GM19455 (cell line): ENCODE results near the gene CRYBG2.
"Not testable (repeated sequence)": the region's sequence is repeated elsewhere in the genome, so short reads cannot be mapped to it uniquely, and the experiment has no call there.

Experiments used
- ATAC-seq: cut with Tn5 transposase; IDR thresholded peaks from one replicate; pipeline ENCODE4 v1.9.1; 2021; ENCODE audit not compliant: unreplicated experiment

The CRYBG2 gene, protein sequence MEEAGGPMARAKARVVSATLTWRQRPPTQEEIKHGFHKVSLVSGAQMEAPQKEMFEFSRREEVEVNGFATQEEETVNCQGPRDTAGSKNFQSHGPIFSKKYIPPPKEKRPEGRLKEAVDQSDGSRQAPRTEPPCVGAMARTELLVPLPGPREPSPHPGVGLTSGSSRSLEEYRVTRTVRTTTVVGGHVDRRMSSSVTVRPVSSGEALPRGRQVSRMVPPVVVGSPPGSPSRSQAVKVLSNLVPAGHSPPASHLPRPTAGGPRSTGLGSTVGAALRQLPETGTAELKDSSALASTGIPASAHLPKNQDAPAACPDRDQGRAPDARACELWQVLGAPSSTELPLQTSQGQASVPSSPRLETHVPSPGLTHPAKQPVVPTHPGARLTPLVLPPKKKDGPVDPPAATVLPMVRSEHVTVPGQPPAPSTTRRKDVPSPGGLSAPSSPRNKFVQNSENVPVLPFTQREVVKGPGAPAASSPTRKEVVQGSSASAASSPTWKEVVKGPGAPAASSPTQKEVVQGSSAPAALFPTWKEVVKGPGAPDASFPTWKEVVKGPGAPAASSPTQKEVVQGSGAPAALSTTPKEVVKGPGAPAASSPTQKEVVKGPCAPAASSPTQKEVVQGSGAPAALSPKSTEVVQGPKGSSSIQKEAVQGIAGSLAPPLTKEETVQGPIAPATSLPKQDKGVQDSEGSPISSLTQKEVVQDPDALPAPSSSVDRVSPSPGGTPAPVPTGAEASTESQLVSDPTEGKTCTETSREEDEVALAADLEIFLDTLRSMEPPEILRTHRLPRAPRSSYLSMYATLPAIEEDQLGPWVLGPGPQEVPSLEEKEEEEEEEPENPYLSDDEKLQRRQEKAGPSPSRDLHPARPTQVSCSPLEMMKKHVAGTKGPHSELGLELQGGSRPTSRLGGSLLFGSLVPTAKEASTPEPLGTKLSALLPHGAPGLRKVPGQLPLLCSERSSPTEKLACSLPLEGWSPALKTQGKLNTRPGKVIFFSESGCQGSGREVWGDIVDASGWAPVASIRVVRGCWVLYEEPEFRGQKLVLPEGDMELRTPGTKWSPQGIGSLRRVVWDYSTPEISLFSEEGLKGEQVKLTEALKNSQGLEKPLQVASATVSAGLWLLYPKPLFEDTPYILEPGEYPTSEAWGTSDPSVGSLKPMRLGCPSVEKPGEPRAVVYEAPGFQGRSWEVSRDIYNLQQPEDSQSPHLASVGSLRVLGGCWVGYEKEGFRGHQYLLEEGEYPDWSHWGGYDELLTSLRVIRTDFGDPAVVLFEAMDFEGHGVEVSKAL (N-terminal part only)

DNA sequence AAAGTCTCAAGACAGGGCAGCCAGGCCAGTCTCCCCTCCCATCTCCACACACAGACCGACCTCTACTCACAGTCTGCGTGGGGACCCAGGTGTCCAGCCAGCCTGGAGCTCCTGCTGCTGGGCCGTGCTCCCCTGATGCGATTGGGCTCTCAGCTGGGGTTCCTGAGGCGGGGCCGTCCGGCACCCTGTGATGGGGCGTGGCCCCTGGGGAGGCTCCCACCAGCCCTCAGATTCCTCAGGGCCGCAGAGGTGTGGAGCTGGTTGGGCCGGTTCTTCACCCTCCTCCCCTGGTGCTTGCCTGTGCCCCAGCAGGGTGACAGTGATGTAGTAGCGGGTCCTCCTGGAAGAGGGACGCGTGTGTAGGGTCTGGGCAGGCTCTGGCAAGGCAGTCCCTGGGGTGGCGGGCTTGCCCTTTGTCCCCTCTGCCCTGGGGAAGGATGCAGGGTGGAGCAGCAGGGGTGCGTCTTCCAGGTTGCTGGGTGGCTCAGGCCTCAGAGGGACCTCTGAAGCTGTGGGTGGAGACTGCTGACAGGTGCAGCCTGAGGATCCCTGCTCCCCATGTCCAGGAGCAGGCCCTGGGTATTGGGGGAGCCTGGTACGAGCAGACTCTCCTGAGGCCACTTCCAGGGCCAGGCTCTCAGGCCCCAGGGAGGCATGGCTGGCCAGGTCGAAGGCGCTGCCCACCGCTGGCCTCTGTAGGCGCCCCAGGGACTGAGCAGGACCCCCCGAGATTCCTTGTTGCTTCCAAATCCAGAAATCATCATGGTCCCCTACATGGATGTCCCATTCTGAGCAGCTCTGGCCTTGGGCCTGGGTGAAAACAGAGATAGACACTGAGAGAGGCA lies at the start of gene CRYBG2:
Gene CRYBG2 (minus strand): TSS at position 155 of the 845 bp plus-strand sequence. CDS start 7,473 bp downstream, outside the sequence.
- ATAC-seq = no peak

DNA sequence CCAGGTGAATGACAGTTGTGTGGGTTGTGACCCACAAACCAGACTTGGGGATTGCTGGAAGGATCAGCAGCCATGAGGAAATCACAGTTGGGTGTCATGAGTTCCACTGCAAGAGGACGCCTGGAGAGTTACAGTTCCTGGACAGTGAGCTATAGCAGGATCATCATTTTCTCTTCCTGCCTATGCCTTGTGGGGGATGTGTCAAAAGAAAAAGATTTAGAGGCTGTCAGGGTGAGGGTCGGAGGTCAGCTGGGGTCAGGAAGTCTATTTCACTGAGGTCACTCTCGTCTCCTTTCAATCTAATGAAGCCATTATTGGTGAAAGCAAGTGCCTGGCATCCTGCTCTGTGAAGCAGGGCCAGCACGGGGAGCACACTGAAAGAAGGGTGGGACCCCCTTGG lies 49.7 kb upstream of the CRYBG2 start:
- no peak for ATAC-seq

DNA sequence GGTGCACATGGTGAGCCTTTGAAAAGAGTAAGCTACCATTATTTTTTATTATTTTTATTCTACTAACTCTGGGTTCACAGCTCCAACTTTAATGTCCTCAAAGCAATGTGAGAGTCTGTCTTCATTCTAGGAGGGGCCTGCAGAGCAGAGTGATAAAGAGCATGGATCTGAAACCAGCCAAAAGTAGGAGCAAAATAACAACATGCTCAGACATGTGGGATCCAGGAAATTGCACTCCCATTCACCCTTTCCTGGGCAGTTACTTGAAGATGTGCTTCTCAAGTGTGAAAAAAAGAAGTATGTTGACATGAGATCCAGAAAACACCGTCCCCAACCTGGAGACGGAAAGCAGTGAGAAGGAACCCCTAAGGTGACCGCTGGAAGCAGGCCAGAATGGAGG lies 48.0 kb upstream of the CRYBG2 start:
- no peak for ATAC-seq

DNA sequence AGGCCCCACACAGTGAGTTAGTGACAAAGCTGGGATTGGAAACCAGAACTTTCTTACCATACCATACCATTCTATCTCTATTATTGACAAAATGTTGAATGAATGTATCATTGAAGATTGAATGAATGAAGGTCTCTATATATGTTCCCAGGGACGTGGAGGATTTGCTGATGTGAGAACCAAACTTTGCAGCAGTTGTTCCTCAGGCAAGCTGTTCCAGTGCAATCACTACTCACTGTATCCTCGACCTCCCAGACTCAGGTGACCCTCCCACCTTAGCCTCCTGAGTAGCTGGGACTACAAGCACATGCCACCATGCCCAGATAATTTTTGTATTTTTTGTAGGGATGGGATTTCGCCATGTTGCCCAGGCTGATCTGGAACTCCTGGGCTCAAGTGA lies 45.1 kb upstream of the CRYBG2 start:
- no peak for ATAC-seq

DNA sequence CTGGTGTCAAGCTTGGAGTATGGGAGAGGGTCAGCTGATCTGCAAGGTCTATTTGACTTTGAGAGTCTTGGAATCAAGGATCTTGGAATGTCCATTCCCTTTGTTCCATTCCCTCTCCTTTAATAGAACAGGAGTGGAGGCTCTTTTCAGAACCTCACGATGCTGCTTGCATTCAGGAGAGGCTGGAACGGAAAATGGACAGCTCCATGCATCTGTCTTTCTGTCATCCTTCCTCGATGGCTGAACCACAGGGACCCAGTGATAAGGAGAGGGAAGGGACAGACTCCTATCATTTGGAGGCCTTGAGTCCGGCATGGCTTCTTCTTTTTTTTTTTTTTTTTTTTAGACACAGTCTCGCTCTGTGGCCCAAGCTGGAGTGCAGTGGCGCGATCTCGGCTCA lies 41.8 kb upstream of the CRYBG2 start:
- ATAC-seq = no peak

DNA sequence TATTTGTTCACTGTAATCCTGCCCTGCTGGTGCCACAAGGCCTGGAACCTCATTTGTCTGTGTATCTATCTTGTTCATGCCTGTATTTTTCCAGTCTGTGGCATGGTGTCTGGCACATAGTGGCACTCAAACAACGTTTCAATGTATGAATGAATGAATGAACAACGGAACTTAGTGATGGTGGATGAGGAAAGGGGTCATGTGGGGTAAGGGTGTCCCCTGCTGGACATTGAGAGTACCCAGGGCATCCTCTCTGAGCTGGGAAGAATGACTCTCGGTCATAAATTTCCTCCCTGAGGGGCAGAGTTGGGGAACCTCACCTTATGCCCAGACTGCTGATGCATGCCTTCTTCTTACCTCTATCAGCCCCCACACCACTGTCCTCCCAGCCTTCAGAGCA lies 37.5 kb upstream of the CRYBG2 start:
- ATAC-seq = no peak

DNA sequence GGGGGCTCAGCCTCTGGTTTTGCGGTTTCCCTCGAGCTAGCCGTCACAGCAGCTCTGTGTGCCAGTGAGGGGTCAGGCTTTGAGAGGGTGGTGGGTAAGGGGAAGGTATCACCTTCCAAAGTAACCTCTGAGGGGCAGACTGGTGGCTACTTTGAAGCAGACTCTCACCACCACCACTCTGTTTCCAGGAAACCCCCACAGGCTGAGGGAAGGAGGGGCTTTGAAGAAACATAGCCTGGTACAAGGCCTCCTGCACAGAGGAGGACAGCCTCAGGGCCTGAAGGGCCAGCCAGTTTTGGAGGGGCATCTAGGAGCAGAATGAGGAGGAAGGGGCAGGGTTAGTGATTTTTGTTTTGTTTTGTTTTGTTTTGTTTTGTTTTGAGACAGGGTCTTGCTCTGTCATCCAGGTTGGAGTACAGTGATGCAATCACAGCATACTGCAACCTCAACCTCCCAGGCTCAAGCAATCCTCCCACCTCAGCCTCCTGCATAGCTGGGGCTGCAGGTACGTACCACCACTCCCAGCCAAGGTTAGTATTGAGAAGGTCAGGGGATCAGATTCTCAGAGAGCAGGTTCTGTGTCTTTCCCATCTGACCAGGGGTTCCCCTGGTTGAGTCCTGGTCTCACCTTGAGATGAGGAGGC lies 35.8 kb upstream of the CRYBG2 start:
- ATAC-seq = no peak

DNA sequence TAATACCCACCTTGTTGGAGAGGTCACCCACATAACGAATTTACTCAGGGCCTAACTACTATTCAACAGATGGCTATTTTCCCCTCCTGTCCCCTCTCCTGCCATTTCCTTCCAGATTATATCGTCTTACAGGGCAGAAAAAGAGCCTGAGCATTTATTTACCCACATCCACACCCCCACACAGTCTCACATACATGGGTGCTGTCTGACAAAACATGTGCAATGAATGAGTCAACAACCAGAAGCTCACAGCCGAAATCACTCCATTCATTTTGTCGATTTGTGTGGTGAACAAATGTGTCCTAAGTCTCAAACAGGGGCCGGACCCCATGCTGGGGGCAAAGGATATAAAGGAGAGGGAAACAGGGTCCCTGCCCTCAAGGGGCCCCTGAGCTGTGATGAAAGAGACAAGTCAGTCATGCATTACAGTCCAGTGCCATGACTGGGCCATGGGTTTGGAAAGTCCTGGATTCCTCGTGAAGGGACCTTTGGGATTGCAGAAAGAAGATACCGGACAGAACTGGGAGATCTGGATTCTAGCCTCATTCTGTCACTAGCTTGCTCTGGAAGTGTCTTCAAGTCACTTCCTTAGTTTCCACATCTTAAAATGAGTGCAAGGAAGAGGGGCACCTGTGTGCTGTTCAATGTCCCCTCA lies 35.0 kb upstream of the CRYBG2 start:
- no peak for ATAC-seq

DNA sequence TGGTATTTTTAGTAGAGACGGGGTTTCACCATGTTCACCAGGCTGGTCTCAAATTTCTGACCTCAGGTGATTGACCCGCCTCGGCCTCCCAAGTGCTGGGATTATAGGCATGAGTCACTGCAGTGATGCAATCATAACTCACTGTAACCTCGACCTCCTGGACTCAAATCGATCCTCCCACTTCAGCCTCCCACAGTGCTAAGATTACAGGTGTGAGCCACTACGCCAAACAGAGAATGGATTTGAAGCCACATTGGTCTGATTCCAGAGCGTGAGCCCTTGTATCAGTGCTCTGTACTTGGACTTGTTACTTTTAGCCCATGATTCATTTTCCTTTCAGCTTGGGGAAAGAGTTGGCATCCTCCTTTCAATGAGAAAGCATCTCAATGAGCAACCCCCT lies 33.5 kb upstream of the CRYBG2 start:
- ATAC-seq = no peak

DNA sequence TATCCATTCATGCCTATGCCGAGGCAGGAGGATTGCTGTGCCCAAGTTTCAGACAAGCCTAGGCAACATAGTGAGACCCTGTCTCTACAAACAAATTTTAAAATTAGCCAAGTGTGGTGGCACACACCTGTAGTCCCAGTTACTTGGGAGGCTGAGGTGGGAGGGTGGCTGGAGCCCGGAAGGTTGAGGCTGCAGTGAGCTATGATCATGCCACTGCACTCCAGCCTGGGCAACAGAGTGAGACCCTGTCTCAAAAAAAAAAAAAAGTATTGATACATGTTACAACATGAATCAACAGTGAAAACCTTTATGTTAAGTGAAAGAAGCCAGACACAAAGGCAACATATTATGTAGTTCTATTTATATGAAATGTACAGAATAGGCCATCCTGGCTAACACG lies 31.1 kb upstream of the CRYBG2 start:
- ATAC-seq = not testable (repeated sequence)

DNA sequence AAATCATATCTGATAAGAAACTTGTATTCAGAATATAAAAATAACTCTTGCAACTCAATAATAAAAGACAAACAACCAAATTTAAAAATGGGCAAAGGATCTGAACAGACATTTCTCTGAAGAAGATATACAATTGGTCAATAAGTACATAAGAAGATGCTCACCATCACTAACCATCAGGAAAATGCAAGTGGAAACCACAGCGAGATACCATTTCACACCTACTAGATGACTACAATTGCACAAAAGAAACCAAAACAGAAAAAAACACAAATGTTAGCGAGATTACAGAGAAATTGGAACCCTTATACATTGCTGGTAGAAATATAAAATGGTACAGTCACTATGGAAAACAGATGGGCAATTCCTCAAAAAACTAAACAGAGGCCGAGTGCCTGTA lies 30.1 kb upstream of the CRYBG2 start:
- ATAC-seq = no peak

DNA sequence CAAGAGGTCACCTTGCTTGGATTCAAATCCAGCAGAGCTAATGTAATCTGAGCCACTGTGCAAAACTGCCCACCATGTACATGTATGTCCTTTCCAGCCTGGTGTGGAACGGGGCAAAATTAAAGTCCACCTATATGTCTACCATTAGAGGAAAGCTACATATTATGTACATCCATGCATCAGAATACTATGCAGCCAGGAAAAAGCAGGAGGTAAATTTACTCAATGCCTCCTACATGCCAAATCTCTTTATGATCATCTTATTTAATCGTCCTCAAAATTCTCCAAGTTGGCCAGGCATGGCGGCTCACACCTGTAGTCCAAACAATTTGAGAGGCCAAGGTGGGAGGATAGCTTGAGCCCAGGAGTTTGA lies 24.9 kb upstream of the CRYBG2 start:
- ATAC-seq = no peak

DNA sequence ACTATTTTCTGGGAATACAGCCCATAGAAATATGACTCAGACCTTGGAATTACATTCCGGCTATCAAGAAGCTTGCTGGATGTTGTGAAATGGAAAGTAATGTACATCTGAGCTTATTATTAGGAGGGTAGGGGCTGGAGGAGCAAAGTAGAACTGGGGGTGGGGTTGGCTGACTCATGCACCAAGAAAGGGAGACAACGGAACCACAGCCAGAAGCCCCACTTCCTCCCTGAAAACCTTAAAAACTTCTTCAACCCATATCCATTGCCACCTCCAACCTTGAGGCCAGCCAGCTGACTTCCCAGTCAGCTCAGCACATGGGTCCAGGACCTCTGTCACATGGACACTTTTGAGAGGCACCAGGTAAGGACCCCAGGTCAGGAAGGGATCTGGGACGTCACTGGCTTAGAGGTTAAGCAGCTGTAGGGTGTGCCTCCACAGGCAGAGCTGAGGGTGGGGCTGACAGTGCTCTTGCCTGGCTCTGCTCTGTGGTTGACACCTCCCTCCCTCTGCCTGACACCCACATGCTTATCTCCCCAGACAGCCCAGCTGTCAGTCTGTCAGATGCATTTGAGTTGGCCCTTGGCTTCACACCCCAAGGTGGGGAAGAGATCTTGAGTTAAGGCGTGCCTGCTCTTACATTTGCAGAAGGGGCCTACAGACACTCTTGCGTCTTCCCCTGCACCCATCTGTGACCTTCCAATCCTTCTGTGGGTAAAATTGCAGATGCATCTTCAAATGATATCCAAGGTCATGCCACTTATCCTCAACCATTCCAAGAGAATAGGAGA lies 24.4 kb upstream of the CRYBG2 start:
- no peak for ATAC-seq

DNA sequence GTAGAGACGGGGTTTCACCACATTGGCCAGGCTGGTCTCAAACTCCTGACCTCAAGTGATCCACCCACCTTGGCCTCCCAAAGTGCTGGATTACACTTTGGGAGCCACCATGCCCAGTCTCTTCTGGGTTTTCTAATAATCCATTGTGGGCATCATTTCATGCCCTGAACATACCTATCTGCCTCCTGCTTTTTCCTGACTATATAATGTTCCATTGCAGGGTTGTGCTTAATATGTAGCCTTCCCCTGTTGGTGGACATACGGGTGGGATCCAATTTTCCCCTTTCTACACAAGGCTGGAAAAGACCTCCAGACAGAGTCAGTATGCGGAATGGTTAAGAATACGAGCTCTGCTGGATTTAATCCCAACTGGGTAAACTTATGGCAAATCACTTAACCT lies 22.1 kb upstream of the CRYBG2 start:
- ATAC-seq = no peak

DNA sequence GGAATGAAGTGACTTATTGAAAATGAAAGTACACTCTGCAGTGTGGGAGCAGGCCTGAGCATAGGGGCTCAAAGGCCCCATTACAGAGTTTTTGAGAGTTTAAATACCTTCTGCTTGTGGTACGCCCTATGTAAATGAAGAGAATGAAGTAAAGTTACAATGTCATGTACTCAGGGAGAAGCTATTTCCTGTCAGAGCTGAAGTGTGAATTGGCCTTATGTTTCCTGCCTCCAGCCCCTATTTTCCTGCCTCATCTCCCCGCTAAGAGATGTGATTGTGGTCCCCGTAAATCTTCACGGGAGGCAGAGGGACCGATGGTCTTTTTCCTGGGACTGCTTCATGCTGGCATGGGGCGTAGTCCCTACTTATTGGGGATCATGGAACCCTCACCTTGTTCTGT lies 21.2 kb upstream of the CRYBG2 start:
- no peak for ATAC-seq

DNA sequence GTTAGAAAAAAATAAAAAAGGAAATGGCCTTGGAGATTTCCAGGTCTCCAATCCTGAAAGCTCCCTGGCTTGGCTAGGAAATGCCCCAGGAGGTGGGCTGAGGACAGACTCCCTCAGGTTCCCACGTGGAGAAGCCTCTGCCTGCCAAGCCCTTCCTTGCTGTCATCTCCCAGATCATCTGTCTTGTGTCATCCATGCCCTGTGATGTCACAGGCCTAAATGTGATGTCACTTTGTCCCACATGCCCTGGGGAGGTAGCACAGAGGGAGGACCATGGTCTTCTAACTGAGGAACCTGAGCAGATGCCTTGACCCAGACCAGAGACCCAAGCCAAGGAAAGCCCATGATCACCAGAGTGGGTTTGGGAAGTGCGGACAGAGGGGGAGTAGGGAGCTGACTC lies 20.4 kb upstream of the CRYBG2 start:
- ATAC-seq = not testable (repeated sequence)

DNA sequence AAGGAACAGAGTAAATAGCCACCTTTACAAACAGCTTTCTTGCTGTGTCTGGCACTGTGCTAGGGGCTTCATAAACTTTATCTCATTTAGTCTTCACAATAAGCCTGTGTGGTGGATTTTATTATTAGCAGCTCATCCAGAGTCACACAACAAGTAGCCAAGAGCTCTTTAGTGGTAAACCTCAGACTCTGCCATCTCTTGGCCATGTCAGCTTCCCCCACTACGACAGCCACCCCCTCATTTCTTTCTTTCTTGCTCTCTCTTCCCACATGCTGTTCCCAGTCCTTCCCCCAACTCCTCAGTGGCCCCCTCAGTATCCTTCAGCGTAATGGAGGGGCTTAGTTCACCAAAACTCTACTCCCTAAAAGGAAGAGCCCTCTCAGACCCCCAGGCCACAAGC lies 19.9 kb upstream of the CRYBG2 start:
- no peak for ATAC-seq

DNA sequence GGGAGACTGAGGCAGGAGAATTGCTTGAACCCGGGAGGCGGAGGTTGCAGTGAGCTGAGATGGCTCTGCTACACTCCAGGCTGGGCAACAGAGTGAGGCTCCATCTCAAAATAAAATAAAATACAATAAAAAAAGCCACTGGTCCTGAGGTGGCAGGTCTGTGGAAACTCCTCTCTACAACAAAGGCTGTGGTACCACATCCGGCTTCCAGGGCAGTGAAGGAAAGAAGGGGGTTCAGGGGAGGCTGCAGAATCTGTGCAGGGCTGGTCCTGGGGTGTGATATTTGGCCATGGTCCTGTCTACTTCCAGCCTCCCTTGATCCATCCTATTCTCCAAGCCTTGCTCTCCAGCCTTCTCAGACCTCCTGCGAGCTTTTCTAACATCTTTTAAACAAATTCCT lies 19.4 kb upstream of the CRYBG2 start:
- no peak for ATAC-seq

DNA sequence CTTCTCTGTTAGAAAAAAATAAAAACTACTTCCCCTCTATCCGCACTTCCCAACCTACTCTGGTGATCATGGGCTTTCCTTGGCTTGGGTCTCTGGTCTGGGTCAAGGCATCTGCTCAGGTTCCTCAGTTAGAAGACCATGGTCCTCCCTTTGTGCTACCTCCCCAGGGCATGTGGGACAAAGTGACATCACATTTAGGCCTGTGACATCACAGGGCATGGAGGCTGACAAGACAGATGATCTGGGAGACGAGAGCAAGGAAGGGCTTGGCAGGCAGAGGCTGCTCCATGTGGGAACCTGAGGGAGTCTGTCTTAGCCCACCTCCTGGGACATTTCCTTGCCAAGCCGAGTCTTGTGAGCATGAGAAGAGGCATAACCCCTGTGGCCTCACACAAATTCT lies 18.7 kb upstream of the CRYBG2 start, which contains the start of gene ZNF683:
Gene ZNF683 (minus strand): TSS at position 140 of the 400 bp plus-strand sequence. CDS start 4,179 bp downstream, outside the sequence.
- not testable (repeated sequence) for ATAC-seq
